Erythroblast (primary cell): Measurements from ENCODE around the gene CLEC3B.

Experiments used
- GATA1 ChIP-seq: IDR thresholded peaks from 2 replicates; pipeline ENCODE4 v1.6.1; 2011; ENCODE audit warnings: low read depth, mild to moderate bottlenecking, control low read depth, low read length, moderate library complexity
- POLR2A ChIP-seq: IDR thresholded peaks from 2 replicates; pipeline ENCODE4 v1.6.1; 2011; ENCODE audit warnings: mild to moderate bottlenecking, low read length

GRCh38 chr3:45082142-45082538 is 56.0 kb downstream of the CLEC3B start:
- no peak for TF ChIP-seq POLR2A
- TF ChIP-seq GATA1 = no peak
